ENCODE results near the gene C20orf173.
"Not testable (repeated sequence)": the region's sequence is repeated elsewhere in the genome, so short reads cannot be mapped to it uniquely, and the experiment has no call there.

Gene C20orf173

DNA sequence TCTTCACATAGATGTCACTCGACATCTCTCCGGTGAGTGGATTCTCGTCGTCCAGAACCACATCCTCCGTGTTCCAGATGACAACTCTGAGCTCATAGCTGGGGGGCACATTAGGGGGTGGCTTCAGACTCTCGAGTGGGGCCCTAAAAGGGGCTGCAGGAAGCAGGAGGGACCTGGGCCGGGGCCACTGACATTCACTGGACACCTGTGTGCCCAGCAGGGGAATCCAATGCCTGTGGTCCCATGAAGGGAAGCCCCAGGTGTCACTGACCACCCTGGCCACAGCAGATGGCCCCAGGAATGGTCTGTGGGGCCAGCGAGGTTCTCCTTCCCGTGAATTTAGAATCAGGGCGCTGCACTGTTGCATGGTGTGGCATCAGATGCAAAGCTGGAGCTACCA is 31.1 kb upstream of the C20orf173 start:
- Histone ChIP-seq H3K9ac (ENCODE audit: low read length) (no peak overlapping the region), H3K4me1 (ENCODE audit: control insufficient read depth, insufficient read depth, low read length) (no peaks in the 10 kb centered on the region), H3K27ac (ENCODE audit: low read depth, low read length) (no peak overlapping the region), H3K36me3 (ENCODE audit: control insufficient read depth, insufficient read depth, low read length) (peaks cover 6% of the 10 kb centered on the region), H3K4me3 (ENCODE audit: low read length) (no peak overlapping the region), H3K27me3 (ENCODE audit: control insufficient read depth, insufficient read depth, low read length) (no peaks in the 10 kb centered on the region)

DNA sequence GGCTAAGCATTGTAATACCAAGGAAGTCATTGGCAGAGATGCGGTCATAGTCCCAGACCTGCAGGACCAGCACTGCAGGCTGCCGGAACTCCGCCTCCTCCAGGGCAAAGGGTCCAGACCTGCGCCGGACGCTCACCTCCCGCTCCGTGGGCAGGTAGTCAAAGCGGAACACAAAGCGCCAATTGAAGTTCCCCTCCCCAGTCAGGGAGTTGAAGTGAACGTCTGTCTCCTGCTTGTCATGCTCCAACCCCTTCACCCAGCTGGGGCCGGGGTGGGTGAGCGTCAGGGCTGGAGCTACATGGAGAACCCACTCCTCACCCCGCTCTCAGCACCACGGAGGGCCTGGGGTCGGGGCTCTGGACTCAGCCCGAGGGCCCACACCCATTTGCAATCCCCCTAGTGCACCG is 30.7 kb upstream of the C20orf173 start:
- Histone ChIP-seq H3K4me1 (ENCODE audit: control insufficient read depth, insufficient read depth, low read length) (no peaks in the 10 kb centered on the region), H3K27me3 (ENCODE audit: control insufficient read depth, insufficient read depth, low read length) (no peaks in the 10 kb centered on the region), H3K9ac (ENCODE audit: low read length) (no peak overlapping the region), H3K4me3 (ENCODE audit: low read length) (no peak overlapping the region), H3K27ac (ENCODE audit: low read depth, low read length) (no peak overlapping the region), H3K36me3 (ENCODE audit: control insufficient read depth, insufficient read depth, low read length) (peaks cover 11% of the 10 kb centered on the region)

DNA sequence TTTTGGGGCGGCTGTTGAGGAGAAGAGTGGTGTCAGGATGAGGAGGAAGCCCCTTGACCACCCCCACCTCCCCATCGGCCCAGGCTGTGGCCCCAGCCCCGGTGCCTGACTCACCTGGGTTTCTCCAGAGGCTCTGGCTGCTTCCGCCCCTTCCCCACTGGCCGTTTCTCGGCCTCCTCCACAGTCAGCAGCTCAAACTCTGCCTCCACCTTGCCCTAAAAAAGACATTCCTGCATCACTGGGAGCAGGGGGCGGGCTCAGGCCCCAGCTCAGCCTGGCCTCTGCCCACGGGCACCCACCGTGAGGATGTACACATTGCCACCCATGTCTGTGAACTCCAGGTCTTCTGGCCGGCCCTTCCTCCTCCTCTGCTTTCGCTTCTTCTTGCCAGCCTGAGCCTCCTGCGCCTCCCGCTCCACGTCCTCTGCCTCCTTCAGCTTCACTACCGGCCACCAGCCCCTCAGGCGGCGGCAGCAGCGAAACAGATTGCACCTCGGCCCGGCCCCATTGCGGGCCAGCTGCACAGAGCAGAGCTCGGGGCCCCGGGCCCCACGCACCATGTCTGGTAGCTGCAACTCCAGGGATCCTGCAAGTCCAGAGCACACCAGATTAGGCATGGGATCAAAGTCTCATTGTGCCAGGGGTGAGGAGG is 29.7 kb upstream of the C20orf173 start:
- H3K4me1 ChIP-seq (ENCODE audit: control insufficient read depth, insufficient read depth, low read length), result no peaks in the 10 kb centered on the region
- no peak overlapping the region for H3K4me3 ChIP-seq (ENCODE audit: low read length)
- no peak overlapping the region for H3K9ac ChIP-seq (ENCODE audit: low read length)
- no peak overlapping the region for H3K27ac ChIP-seq (ENCODE audit: low read depth, low read length)
- H3K36me3 ChIP-seq (ENCODE audit: control insufficient read depth, insufficient read depth, low read length), result peaks cover 17% of the 10 kb centered on the region
- no peaks in the 10 kb centered on the region for H3K27me3 ChIP-seq (ENCODE audit: control insufficient read depth, insufficient read depth, low read length)

DNA sequence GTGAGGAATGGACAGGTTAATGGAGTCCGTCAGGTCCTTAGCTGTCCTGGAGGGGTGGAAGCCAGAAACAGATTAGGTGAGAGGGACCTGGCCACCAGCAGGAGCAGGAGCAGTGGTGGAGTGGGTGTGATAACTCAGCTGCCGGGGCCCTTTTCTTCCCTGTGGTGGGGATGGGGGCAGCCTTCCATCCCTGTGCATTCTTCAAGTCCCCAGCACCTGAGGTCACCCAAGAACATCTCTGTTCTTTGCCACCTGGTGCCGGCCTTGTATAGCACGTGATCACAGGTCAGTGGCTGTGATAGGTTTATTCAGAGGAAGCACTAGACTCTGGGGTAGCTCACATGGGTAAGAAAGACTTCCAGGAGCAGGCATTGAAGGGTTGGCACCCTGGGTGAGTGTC is 29.0 kb upstream of the C20orf173 start:
- no peaks in the 10 kb centered on the region for H3K4me1 ChIP-seq (ENCODE audit: control insufficient read depth, insufficient read depth, low read length)
- peaks cover 20% of the 10 kb centered on the region for H3K36me3 ChIP-seq (ENCODE audit: control insufficient read depth, insufficient read depth, low read length)
- H3K9ac ChIP-seq (ENCODE audit: low read length), result no peak overlapping the region
- no peak overlapping the region for H3K27ac ChIP-seq (ENCODE audit: low read depth, low read length)
- no peak overlapping the region for H3K4me3 ChIP-seq (ENCODE audit: low read length)
- no peaks in the 10 kb centered on the region for H3K27me3 ChIP-seq (ENCODE audit: control insufficient read depth, insufficient read depth, low read length)

DNA sequence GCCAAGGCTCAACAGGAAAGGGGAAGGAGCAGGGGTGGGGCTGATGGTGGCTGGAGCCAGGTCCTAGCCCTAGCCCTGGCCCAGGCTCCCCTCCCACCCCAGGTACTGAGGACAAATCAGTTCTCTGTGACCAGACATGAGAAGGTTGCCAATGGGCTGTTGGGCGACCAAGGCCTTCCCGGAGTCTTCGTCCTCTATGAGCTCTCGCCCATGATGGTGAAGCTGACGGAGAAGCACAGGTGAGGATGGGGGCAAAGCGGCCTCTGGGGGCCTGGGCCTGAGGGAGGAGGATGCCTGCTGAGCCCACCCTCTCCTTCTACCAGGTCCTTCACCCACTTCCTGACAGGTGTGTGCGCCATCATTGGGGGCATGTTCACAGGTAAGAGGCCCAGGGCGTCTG is 27.4 kb upstream of the C20orf173 start:
- H3K36me3 ChIP-seq (ENCODE audit: control insufficient read depth, insufficient read depth, low read length), result peaks cover 21% of the 10 kb centered on the region
- no peak overlapping the region for H3K4me3 ChIP-seq (ENCODE audit: low read length)

DNA sequence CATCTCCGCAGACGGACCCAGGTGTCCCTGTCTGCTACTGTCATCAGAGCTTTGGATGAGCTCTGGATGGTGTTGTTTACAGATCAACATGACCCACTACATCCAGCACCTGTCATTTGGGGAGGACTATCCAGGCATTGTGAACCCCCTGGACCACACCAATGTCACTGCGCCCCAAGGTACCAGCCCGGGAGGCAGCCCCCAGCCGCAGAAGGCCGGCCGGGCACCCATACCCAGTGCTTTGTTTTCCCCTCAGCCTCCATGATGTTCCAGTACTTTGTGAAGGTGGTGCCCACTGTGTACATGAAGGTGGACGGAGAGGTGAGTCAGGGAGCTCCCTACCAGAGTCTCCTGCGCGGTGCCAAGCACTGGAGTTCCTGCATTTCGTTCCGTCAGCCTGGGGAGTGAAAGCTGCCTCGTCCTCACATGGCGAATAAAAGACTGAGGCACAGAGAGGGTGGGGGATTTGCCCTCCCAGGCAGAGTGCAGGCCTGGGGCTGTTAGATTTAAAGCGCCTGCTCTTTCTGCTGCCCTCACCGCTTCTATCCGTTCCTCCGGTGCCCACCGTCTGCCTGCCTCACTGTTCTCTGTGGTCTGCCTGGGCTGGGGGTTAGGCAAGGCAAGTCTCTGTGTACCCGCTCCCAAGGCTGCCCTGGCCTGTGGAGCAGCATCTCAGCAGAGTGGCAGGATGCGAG is 26.6 kb upstream of the C20orf173 start:
- Histone ChIP-seq H3K36me3 (ENCODE audit: control insufficient read depth, insufficient read depth, low read length) (peaks cover 25% of the 10 kb centered on the region), H3K4me3 (ENCODE audit: low read length) (no peak overlapping the region), H3K27me3 (ENCODE audit: control insufficient read depth, insufficient read depth, low read length) (no peaks in the 10 kb centered on the region), H3K27ac (ENCODE audit: low read depth, low read length) (no peak overlapping the region), H3K4me1 (ENCODE audit: control insufficient read depth, insufficient read depth, low read length) (no peaks in the 10 kb centered on the region), H3K9ac (ENCODE audit: low read length) (no peak overlapping the region)

More for the DNA sequence above, 27.4 kb upstream of the C20orf173 start:
- Histone ChIP-seq H3K4me1 (ENCODE audit: control insufficient read depth, insufficient read depth, low read length) (no peaks in the 10 kb centered on the region), H3K27ac (ENCODE audit: low read depth, low read length) (no peak overlapping the region), H3K27me3 (ENCODE audit: control insufficient read depth, insufficient read depth, low read length) (no peaks in the 10 kb centered on the region), H3K9ac (ENCODE audit: low read length) (no peak overlapping the region)

DNA sequence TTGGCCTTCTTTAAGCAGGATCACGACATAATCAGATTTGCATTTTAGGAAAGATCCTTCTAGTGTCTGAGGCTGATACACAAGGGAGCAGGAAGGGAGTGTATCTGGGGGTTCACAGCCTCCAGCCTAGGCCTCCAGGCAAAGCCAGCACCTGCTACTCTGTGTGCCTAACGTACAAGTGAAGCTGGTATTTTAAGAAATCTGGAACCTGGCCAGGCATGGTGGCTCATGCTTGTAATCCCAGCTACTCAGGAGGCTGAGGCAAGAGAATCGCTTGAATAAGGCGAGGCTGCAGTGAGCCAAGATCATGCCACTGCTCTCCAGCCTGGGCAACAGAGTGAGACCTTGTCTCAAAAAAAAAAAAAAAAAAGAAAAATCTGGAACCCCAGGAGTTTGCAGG is 26.0 kb upstream of the C20orf173 start:
- not testable (repeated sequence) for H3K27me3 ChIP-seq (ENCODE audit: control insufficient read depth, insufficient read depth, low read length); H3K9ac ChIP-seq (ENCODE audit: low read length)
- H3K36me3 ChIP-seq (ENCODE audit: control insufficient read depth, insufficient read depth, low read length), result peaks cover 29% of the 10 kb centered on the region

DNA sequence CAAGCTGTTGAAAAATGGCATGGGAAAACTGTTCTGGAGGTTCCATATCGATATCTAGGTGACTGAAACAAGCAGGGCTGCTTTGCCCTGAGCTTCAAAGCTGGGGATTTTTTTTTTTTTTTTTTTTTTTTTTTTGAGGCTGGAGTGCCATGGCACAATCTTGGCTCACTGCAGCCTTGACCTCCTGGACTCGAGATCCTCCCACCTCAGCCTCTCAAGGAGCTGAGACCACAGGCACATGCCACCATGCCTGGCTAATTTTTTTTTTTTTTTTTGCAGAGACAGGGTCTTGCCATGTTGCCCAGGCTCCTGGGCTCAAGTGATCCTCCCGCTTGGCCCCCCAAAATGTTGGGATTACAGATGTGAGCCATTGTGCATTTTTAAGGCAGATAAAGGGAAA is 23.5 kb upstream of the C20orf173 start:
- Histone ChIP-seq H3K36me3 (ENCODE audit: control insufficient read depth, insufficient read depth, low read length) (peaks cover 40% of the 10 kb centered on the region), H3K27me3 (ENCODE audit: control insufficient read depth, insufficient read depth, low read length) (no peaks in the 10 kb centered on the region), H3K27ac (ENCODE audit: low read depth, low read length) (no peak overlapping the region), H3K9ac (ENCODE audit: low read length) (no peak overlapping the region), H3K4me1 (ENCODE audit: control insufficient read depth, insufficient read depth, low read length) (no peaks in the 10 kb centered on the region), H3K4me3 (ENCODE audit: low read length) (no peak overlapping the region)

More for the DNA sequence above, 26.0 kb upstream of the C20orf173 start:
- H3K4me3 ChIP-seq (ENCODE audit: low read length); H3K4me1 ChIP-seq (ENCODE audit: control insufficient read depth, insufficient read depth, low read length); H3K27ac ChIP-seq (ENCODE audit: low read depth, low read length): not testable (repeated sequence)

DNA sequence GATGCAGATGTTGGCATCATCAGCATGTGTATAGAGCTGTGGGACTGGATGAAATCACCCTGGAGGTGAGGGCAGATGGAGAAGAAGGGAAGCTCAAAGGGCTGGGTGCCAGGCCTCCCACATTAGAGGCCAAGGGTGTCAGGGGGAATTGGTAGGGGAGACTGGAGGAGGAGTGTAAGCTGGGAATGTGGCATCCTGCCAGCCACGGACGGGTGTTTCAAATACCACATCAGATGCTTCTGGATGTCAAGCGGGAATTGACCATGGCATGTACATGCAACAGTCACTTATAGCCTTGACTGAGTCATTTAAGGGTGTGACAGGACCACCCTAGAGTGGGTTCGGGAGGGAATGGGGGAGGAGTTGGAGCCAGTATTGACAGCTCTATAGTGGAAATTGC is 22.1 kb upstream of the C20orf173 start:
- Histone ChIP-seq H3K4me3 (ENCODE audit: low read length) (no peak overlapping the region), H3K9ac (ENCODE audit: low read length) (no peak overlapping the region), H3K4me1 (ENCODE audit: control insufficient read depth, insufficient read depth, low read length) (no peaks in the 10 kb centered on the region), H3K36me3 (ENCODE audit: control insufficient read depth, insufficient read depth, low read length) (peaks cover 37% of the 10 kb centered on the region), H3K27ac (ENCODE audit: low read depth, low read length) (no peak overlapping the region), H3K27me3 (ENCODE audit: control insufficient read depth, insufficient read depth, low read length) (no peaks in the 10 kb centered on the region)

DNA sequence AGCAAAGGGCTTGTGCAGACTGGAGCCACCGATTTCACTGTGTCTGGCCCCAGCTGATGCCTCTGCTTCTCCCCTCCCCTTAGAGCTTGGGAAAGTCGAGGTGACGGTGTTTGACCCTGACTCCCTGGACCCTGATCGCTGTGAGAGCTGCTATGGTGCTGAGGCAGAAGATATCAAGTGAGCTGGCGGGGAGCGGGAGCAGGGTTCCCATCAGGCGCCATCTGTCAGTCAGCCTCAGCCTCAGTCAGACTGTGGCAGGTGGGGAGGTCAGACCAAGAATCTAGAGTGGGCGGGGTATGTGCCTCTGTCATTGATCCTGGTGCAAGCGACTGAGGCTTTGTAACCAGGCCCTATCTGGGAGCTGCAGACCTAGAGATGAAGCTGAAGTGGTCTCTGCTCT is 17.9 kb upstream of the C20orf173 start:
- Histone ChIP-seq H3K9ac (ENCODE audit: low read length) (no peak overlapping the region), H3K4me3 (ENCODE audit: low read length) (no peak overlapping the region), H3K27me3 (ENCODE audit: control insufficient read depth, insufficient read depth, low read length) (no peaks in the 10 kb centered on the region), H3K36me3 (ENCODE audit: control insufficient read depth, insufficient read depth, low read length) (peaks cover 23% of the 10 kb centered on the region), H3K27ac (ENCODE audit: low read depth, low read length) (no peak overlapping the region), H3K4me1 (ENCODE audit: control insufficient read depth, insufficient read depth, low read length) (no peaks in the 10 kb centered on the region)

DNA sequence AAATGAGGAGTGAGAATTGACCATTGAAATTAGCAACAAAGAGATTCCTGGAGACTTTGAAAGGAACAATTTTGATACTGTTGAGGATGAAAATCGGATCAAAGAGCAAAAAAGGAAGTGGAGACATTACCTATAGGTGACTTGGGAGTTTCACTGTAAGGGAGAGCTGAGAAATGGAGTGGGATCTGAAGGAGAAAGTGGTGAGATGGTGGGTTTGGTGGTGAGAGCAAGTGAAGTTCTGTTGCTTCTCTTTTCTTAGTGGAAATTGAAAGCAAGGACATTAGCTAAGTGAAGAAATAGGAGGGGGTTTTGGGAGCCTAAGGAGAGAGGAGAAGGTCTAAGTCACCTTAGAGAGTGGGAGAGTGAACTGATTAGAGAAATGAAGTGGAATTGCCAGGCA is 16.7 kb upstream of the C20orf173 start:
- Histone ChIP-seq H3K4me1 (ENCODE audit: control insufficient read depth, insufficient read depth, low read length) (peaks cover 3% of the 10 kb centered on the region), H3K9ac (ENCODE audit: low read length) (no peak overlapping the region), H3K36me3 (ENCODE audit: control insufficient read depth, insufficient read depth, low read length) (peaks cover 18% of the 10 kb centered on the region), H3K4me3 (ENCODE audit: low read length) (no peak overlapping the region), H3K27me3 (ENCODE audit: control insufficient read depth, insufficient read depth, low read length) (no peaks in the 10 kb centered on the region), H3K27ac (ENCODE audit: low read depth, low read length) (no peak overlapping the region)

DNA sequence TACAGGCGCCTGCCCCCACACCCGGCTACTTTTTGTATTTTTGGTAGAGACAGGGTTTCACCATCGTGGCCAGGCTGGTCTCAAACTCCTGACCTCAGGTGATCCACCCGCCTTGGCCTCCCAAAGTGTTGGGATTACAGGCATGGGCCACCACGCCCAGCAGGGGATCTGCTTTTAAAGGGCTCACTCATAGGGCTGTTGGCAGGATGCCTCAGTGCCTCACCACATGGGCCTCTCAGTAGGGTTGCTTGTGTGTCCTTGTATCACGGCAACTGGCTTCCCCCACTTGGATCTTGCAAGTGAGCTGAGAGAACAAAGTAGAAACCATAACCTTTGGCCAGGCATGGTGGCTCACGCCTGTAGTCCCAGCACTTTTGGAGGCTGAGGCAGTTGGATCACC is 15.5 kb upstream of the C20orf173 start:
- H3K4me1 ChIP-seq (ENCODE audit: control insufficient read depth, insufficient read depth, low read length), result not testable (repeated sequence)

DNA sequence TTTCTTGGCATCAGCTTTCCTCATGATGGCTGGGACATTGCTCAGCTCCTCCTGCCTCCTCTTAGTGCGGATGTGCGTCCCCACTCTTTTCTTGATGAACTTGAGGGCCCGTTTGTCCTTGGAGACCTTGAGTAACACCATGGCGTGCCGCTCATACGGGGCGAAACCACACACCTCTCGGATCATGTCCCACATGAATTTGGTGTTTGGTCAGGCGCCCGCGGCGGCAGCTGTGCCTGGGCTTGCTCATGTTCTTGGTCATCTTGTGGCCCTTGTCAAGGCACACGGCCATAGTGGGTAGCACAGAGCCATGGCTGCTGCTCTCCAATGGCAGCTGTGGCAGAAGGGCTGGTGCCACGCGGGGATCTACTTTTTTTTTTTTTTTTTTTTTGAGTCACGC is 15.0 kb upstream of the C20orf173 start:
- H3K4me1 ChIP-seq (ENCODE audit: control insufficient read depth, insufficient read depth, low read length), result peaks cover 4% of the 10 kb centered on the region
- H3K36me3 ChIP-seq (ENCODE audit: control insufficient read depth, insufficient read depth, low read length), result peaks cover 14% of the 10 kb centered on the region
- H3K4me3 ChIP-seq (ENCODE audit: low read length), result no peak overlapping the region
- H3K27me3 ChIP-seq (ENCODE audit: control insufficient read depth, insufficient read depth, low read length), result no peaks in the 10 kb centered on the region
- no peak overlapping the region for H3K9ac ChIP-seq (ENCODE audit: low read length)
- no peak overlapping the region for H3K27ac ChIP-seq (ENCODE audit: low read depth, low read length)

More for the DNA sequence above, 15.5 kb upstream of the C20orf173 start:
- not testable (repeated sequence) for H3K4me3 ChIP-seq (ENCODE audit: low read length); H3K9ac ChIP-seq (ENCODE audit: low read length); H3K27ac ChIP-seq (ENCODE audit: low read depth, low read length); H3K27me3 ChIP-seq (ENCODE audit: control insufficient read depth, insufficient read depth, low read length)
- peaks cover 14% of the 10 kb centered on the region for H3K36me3 ChIP-seq (ENCODE audit: control insufficient read depth, insufficient read depth, low read length)

Data from rectal smooth muscle tissue (tissue), 1 donor.